Measurements from ENCODE around the gene TAF8. TPM values are rescaled to one million over a fixed set of nuclear protein-coding genes. Genes with fewer than 3 reads are reported as not detected.

TAF8 gene
- total RNA-seq, 1 donor from 2014 or later: 21.9 TPM

GRCh38 chr6:42025066-42025844, 25.1 kb upstream of the TAF8 start:
- H3K27me3 Mint-ChIP-seq (ENCODE audit: unreplicated experiment): no peaks in the 10 kb centered on the region
- H3K4me3 Mint-ChIP-seq (ENCODE audit: unreplicated experiment): no peak overlapping the region
- H3K9me3 Mint-ChIP-seq (ENCODE audit: unreplicated experiment): no peaks in the 10 kb centered on the region
- no peak overlapping the region for H3K27ac Mint-ChIP-seq (ENCODE audit: unreplicated experiment)
- no peaks in the 10 kb centered on the region for H3K36me3 Mint-ChIP-seq (ENCODE audit: low read depth, unreplicated experiment)
- TF ChIP-seq CTCF (IDR thresholded peaks at IDR 0.05; ENCODE audit: unreplicated experiment): no peak
- no peak for DNase-seq (ENCODE audit: low spot score)
- H3K4me1 Mint-ChIP-seq (ENCODE audit: unreplicated experiment): peaks cover 15% of the 10 kb centered on the region

- H3K36me3 Mint-ChIP-seq (ENCODE audit: low read depth, unreplicated experiment): no peaks in the 10 kb centered on the region
- no peak overlapping the region for H3K27ac Mint-ChIP-seq (ENCODE audit: unreplicated experiment)
- no peak for TF ChIP-seq CTCF (IDR thresholded peaks at IDR 0.05; ENCODE audit: unreplicated experiment)
- no peak for DNase-seq (ENCODE audit: low spot score)
- H3K4me3 Mint-ChIP-seq (ENCODE audit: unreplicated experiment): no peak overlapping the region
- no peaks in the 10 kb centered on the region for H3K9me3 Mint-ChIP-seq (ENCODE audit: unreplicated experiment)
- H3K4me1 Mint-ChIP-seq (ENCODE audit: unreplicated experiment): peaks cover 17% of the 10 kb centered on the region
- no peaks in the 10 kb centered on the region for H3K27me3 Mint-ChIP-seq (ENCODE audit: unreplicated experiment)
Observed at GRCh38 chr6:42025845-42026243, 24.5 kb upstream of the TAF8 start.

GRCh38 chr6:42026540-42026939, 23.8 kb upstream of the TAF8 start:
- H3K9me3 Mint-ChIP-seq (ENCODE audit: unreplicated experiment): no peaks in the 10 kb centered on the region
- no peak for TF ChIP-seq CTCF (IDR thresholded peaks at IDR 0.05; ENCODE audit: unreplicated experiment)
- H3K27me3 Mint-ChIP-seq (ENCODE audit: unreplicated experiment): no peaks in the 10 kb centered on the region
- no peak overlapping the region for H3K27ac Mint-ChIP-seq (ENCODE audit: unreplicated experiment)
- H3K4me3 Mint-ChIP-seq (ENCODE audit: unreplicated experiment): no peak overlapping the region
- H3K4me1 Mint-ChIP-seq (ENCODE audit: unreplicated experiment): peaks cover 20% of the 10 kb centered on the region
- no peak for DNase-seq (ENCODE audit: low spot score)
- peaks cover 4% of the 10 kb centered on the region for H3K36me3 Mint-ChIP-seq (ENCODE audit: low read depth, unreplicated experiment)

GRCh38 chr6:42028234-42029061, 21.9 kb upstream of the TAF8 start:
- Mint-ChIP-seq H3K4me1 (ENCODE audit: unreplicated experiment) (peaks cover 20% of the 10 kb centered on the region), H3K27me3 (ENCODE audit: unreplicated experiment) (no peaks in the 10 kb centered on the region), H3K36me3 (ENCODE audit: low read depth, unreplicated experiment) (peaks cover 4% of the 10 kb centered on the region), H3K9me3 (ENCODE audit: unreplicated experiment) (no peaks in the 10 kb centered on the region), H3K4me3 (ENCODE audit: unreplicated experiment) (no peak overlapping the region), H3K27ac (ENCODE audit: unreplicated experiment) (no peak overlapping the region)
- DNase-seq (ENCODE audit: low spot score): no peak
- TF ChIP-seq CTCF (IDR thresholded peaks at IDR 0.05; ENCODE audit: unreplicated experiment): no peak
